Hepatocyte (in vitro differentiated cells): ENCODE results near the gene GMNC. TPM values are rescaled to one million over a fixed set of nuclear protein-coding genes. Genes with fewer than 3 reads are reported as not detected.
"Not testable (repeated sequence)": the region's sequence is repeated elsewhere in the genome, so short reads cannot be mapped to it uniquely, and the experiment has no call there.

Experiments used
- DNase-seq: peaks from one replicate; pipeline ENCODE4 v3.0.0-alpha.2; 2016; ENCODE audit warnings: low spot score
- H2AFZ ChIP-seq: fragments of 200-600 bp; sonication (generic); 2 replicates; pipeline ENCODE4 v1.6.0; 2016; ENCODE audit warnings: antibody characterized with exemption, mild to moderate bottlenecking
- H3K27ac ChIP-seq: fragments of 200-600 bp; sonication (generic); 2 replicates; pipeline ENCODE4 v1.5.1; 2016; ENCODE audit warnings: mild to moderate bottlenecking
- H3K27me3 ChIP-seq: fragments of 200-600 bp; sonication (generic); 2 replicates; pipeline ENCODE4 v1.6.1; 2016
- H3K36me3 ChIP-seq: fragments of 200-600 bp; sonication (generic); replicated peaks from 2 replicates; pipeline ENCODE4 v1.5.1; 2016; ENCODE audit warnings: low read depth; ENCODE audit not compliant: insufficient read depth
- H3K4me1 ChIP-seq: fragments of 200-600 bp; sonication (generic); 2 replicates; pipeline ENCODE4 v1.5.1; 2016; ENCODE audit warnings: mild to moderate bottlenecking, moderate library complexity; ENCODE audit not compliant: insufficient read depth
- H3K4me2 ChIP-seq: fragments of 200-600 bp; sonication (generic); 2 replicates; pipeline ENCODE4 v1.6.0; 2016
- H3K4me3 ChIP-seq: fragments of 200-600 bp; sonication (generic); 2 replicates; pipeline ENCODE4 v1.5.1; 2016; ENCODE audit warnings: mild to moderate bottlenecking
- H3K79me2 ChIP-seq: fragments of 200-600 bp; sonication (generic); 2 replicates; pipeline ENCODE4 v1.6.0; 2017; ENCODE audit warnings: mild to moderate bottlenecking
- H3K9me2 ChIP-seq: fragments of 200-600 bp; sonication (generic); replicated peaks from 2 replicates; pipeline ENCODE4 v1.6.0; 2017; ENCODE audit warnings: mild to moderate bottlenecking; ENCODE audit not compliant: insufficient read depth
- H3K9me3 ChIP-seq: fragments of 200-600 bp; sonication (generic); 2 replicates; pipeline ENCODE4 v1.5.1; 2016; ENCODE audit warnings: low read depth, mild to moderate bottlenecking
- H4K20me1 ChIP-seq: fragments of 200-600 bp; sonication (generic); 2 replicates; pipeline ENCODE4 v1.6.0; 2016; ENCODE audit warnings: mild to moderate bottlenecking; ENCODE audit not compliant: insufficient read depth, poor library complexity, severe bottlenecking
- EZH2 ChIP-seq: fragments of 200-600 bp; sonication (generic); IDR thresholded peaks from 2 replicates; pipeline ENCODE4 v1.6.1; 2016; ENCODE audit warnings: antibody characterized with exemption, mild to moderate bottlenecking, borderline replicate concordance
- EZH2phosphoT487 ChIP-seq: fragments of 200-600 bp; sonication (generic); IDR thresholded peaks from one replicate; pipeline ENCODE4 v1.6.1; 2018; ENCODE audit warnings: antibody characterized with exemption, mild to moderate bottlenecking, low read depth, moderate library complexity; ENCODE audit not compliant: unreplicated experiment, severe bottlenecking
- WGBS: methylation state at CpG from one replicate; pipeline ENCODE4 v1.1.6; 2016; ENCODE audit warnings: low lambda C conversion rate; ENCODE audit errors: missing lambda C conversion rate; 5-methylcytosine and 5-hydroxymethylcytosine counted together
- polyA plus RNA-seq: library from polyadenylated mRNA; unstranded; fragments of >200 nt; fragmentation: Nextera tagmentation; extraction: Ambion mirVana; gene quantifications from 2 replicates; pipeline ENCODE4 v1.2.1, GENCODE V29; 2016
- total RNA-seq: library from RNA; depleted of rRNA; stranded (reverse); fragments of >200 nt; gene quantifications from 2 replicates; pipeline ENCODE4 v1.2.3, GENCODE V29; 2014
- TF ChIP-seq, protein P1 (sequence below): fragments of 200-600 bp; sonication (generic); IDR thresholded peaks from 2 replicates; pipeline ENCODE4 v1.5.1; 2016; ENCODE audit warnings: antibody characterized with exemption, mild to moderate bottlenecking; ENCODE audit not compliant: poor library complexity

GMNC gene
- total and polyA plus RNA-seq, 2 experiments from 2014 or later = 0.86 to 0.90 TPM

DNA sequence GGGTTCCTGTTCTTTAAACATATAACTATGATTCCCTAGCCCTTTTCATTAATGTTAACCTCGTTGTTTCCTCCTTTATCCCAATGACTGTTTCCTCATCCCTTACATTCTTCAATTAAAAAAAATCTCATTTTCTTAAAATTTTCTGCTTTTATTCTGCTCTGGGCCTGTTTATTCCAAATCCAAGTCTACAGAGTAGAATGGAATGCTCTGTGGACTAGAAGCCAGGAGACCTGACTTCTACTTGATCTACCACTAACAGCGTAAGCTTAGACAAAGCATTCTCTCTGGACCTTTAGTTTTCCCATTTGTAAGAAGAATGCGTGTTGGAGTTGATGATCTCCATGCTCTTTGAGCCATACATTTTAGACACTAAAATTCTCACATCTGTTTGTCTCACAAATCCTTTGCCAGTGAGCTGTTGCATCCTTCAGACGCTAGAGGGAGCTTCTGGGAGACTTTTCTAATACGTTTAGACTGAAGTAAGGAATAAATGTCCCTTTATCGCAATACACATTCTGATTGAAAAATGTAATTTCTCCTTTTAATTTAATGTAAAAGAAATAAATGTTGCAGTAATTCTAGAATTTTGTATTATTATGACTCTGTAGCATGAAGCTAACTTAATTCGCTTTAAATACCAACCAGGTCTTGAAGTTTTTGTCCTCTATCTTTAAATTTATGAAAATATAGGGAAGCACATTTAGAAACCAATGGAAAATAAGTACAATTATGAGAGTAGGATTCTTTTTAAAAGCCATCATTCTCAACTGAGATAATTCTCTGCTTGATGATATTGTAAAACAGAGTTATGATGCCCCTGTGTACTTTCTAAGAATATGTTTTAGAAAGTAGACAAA lies 21.7 kb upstream of the GMNC start:
- Histone ChIP-seq H3K4me3 (no peak overlapping the region), H2AFZ (no peak overlapping the region), H3K27me3 (no peaks in the 10 kb centered on the region), H3K9me2 (no peaks in the 10 kb centered on the region), H3K79me2 (no peaks in the 10 kb centered on the region), H3K4me1 (no peaks in the 10 kb centered on the region), H3K36me3 (no peaks in the 10 kb centered on the region), H3K9me3 (no peaks in the 10 kb centered on the region), H3K4me2 (no peak overlapping the region), H3K27ac (no peak overlapping the region), H4K20me1 (no peaks in the 10 kb centered on the region)
- TF ChIP-seq EZH2phosphoT487 (no peak), EZH2 (no peak)
- TF ChIP-seq, protein P1, sequence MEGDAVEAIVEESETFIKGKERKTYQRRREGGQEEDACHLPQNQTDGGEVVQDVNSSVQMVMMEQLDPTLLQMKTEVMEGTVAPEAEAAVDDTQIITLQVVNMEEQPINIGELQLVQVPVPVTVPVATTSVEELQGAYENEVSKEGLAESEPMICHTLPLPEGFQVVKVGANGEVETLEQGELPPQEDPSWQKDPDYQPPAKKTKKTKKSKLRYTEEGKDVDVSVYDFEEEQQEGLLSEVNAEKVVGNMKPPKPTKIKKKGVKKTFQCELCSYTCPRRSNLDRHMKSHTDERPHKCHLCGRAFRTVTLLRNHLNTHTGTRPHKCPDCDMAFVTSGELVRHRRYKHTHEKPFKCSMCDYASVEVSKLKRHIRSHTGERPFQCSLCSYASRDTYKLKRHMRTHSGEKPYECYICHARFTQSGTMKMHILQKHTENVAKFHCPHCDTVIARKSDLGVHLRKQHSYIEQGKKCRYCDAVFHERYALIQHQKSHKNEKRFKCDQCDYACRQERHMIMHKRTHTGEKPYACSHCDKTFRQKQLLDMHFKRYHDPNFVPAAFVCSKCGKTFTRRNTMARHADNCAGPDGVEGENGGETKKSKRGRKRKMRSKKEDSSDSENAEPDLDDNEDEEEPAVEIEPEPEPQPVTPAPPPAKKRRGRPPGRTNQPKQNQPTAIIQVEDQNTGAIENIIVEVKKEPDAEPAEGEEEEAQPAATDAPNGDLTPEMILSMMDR = peak; percentile 90
- DNase-seq = peak; percentile 79
- WGBS = 33% methylated on average over 7 of the region's 7 CpGs

DNA sequence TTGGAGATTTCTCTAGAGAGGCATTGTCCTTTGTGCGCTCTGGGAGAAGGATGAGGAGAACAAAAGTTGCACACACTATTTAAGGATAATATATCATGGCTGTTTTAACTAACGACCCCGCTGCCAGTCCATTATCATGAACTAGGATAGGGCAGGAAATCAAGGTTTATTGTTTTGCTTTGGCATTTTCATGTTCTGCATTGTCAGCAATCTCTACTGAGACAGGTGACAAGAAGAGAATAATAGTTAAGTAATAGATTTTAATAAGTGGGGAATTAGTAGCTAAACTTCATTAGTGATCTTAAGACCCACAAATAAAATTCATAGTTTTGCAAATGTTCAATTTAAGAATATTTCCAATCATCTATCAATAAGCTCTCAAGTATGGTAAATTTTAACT lies 20.6 kb upstream of the GMNC start:
- no peak overlapping the region for H3K27ac ChIP-seq
- no peak overlapping the region for H3K4me3 ChIP-seq
- no peak overlapping the region for H2AFZ ChIP-seq
- H3K9me3 ChIP-seq = no peaks in the 10 kb centered on the region
- no peaks in the 10 kb centered on the region for H3K36me3 ChIP-seq
- no peak overlapping the region for H3K4me2 ChIP-seq
- H3K4me1 ChIP-seq = no peaks in the 10 kb centered on the region
- 90% methylated on average over 3 of the region's 3 CpGs for WGBS
- no peaks in the 10 kb centered on the region for H4K20me1 ChIP-seq
- H3K27me3 ChIP-seq = no peaks in the 10 kb centered on the region
- no peaks in the 10 kb centered on the region for H3K79me2 ChIP-seq
- no peak for DNase-seq
- H3K9me2 ChIP-seq = no peaks in the 10 kb centered on the region
- TF ChIP-seq, protein P1 = no peak

DNA sequence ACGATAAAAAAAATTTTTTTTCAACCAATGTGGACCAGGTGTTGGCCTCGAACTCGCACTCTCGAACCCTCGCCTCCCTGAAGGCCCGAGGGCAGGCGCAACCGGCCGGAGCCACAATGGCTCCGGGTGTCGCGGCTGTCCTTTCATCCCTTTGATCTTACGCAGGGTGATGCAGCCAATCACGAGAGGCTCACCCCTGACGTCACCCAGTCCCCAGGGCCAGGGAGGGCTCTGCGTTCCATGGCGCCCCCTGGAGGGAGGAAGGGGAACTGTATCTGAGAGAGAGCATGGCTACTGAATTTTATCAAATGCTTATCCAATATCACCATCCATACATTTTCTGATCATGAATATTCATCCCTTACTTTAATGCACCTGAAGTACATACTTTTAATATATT lies 15.4 kb upstream of the GMNC start:
- Histone ChIP-seq H3K27ac (no peak overlapping the region), H4K20me1 (no peaks in the 10 kb centered on the region), H3K79me2 (no peaks in the 10 kb centered on the region), H3K9me3 (no peaks in the 10 kb centered on the region), H3K36me3 (no peaks in the 10 kb centered on the region), H3K27me3 (no peaks in the 10 kb centered on the region), H3K4me3 (no peak overlapping the region), H2AFZ (no peak overlapping the region), H3K9me2 (no peaks in the 10 kb centered on the region), H3K4me1 (no peaks in the 10 kb centered on the region), H3K4me2 (no peak overlapping the region)
- no peak for DNase-seq
- TF ChIP-seq EZH2phosphoT487 (no peak), EZH2 (no peak)
- TF ChIP-seq, protein P1 = no peak
- 88% methylated on average over 17 of the region's 17 CpGs for WGBS

DNA sequence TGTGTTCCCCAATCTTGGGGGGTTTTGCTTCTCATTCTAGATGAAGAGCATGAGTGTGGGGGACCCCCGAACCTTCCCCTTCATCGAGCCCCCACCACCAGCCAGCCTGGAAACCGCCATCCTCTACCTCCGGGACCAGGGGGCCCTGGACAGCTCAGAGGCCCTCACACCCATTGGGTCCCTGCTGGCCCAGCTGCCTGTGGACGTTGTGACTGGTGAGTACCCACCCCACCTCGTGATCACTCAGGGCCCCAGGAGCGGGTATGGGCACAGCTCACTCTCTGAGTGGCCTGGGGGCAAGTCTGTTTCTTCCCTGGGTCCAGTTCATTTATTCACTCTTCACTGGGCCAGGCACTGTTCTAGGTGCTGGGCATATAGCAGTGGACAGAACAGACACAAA lies 13.9 kb upstream of the GMNC start:
- DNase-seq, H3K27me3 ChIP-seq, H3K27ac ChIP-seq, H3K4me1 ChIP-seq, H3K9me2 ChIP-seq, H3K4me3 ChIP-seq, H3K79me2 ChIP-seq, H3K4me2 ChIP-seq, H3K9me3 ChIP-seq, H4K20me1 ChIP-seq, H2AFZ ChIP-seq, H3K36me3 ChIP-seq: not testable (repeated sequence)
- WGBS = 100% methylated on average over 4 of the region's 7 CpGs

DNA sequence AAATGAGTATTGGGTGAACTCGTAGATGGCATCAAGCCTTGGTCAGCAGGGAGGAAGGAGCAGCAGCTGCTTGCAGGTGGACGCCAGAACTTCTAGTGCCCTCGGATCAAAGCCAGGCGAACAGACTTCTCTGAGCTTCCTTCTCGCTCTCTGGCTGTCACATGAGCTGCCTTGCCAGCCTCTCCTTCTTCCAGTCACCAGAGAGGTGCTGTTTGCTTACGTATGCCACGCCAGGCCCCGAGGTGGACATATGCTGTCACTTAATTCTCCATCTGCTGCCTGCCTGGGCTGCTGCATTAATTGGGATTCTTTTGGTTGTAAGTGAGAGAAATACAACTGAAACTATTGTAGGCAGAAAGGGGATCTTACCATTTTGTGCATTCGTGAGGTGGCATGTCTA lies 12.6 kb upstream of the GMNC start:
- not testable (repeated sequence) for H3K9me2 ChIP-seq, H3K27ac ChIP-seq

More for the DNA sequence above, 12.6 kb upstream of the GMNC start:
- not testable (repeated sequence) for H3K79me2 ChIP-seq, DNase-seq, H4K20me1 ChIP-seq, H3K4me3 ChIP-seq, H2AFZ ChIP-seq, H3K27me3 ChIP-seq, H3K4me1 ChIP-seq, H3K4me2 ChIP-seq, H3K9me3 ChIP-seq, H3K36me3 ChIP-seq
- 87% methylated on average over 8 of the region's 9 CpGs for WGBS
